Adrenal gland (tissue), 12 donors: Measurements from ENCODE around the gene SNCG. TPM values are rescaled to one million over a fixed set of nuclear protein-coding genes. Genes with fewer than 3 reads are reported as not detected.

Source experiments
- DNase-seq, 7 donors: peaks; one replicate each; pipeline ENCODE4 v3.0.0-alpha.2; 2019 to 2020
- H3K27ac ChIP-seq, 5 donors: fragments of 200-600 bp; sonication (generic) in 4 of 5; 1 replicate in 3 of 5; 2 replicates in 2 of 5; pipeline versions ENCODE4 v1.5.1 to v1.8.0; 2016 to 2020; ENCODE audit warnings: mild to moderate bottlenecking in 1 of 5
- H3K27me3 ChIP-seq: fragments of 200-600 bp; 2 replicates; pipeline ENCODE4 v1.8.0; 2021
- H3K36me3 ChIP-seq, 2 donors: fragments of 200-600 bp; replicated peaks in 1 of 2; 1 replicate in 1 of 2; 2 replicates in 1 of 2; pipeline versions ENCODE4 v1.5.1 to v1.8.0; 2018 to 2022
- H3K4me1 ChIP-seq, 2 donors: fragments of 200-600 bp; replicated peaks in 1 of 2; 1 replicate in 1 of 2; 2 replicates in 1 of 2; pipeline versions ENCODE4 v1.5.1 to v1.8.0; 2018 to 2021
- H3K4me3 ChIP-seq, 4 donors: fragments of 200-600 bp; sonication (generic) in 3 of 4; one replicate each; pipeline ENCODE4 v1.5.1; 2016 to 2018
- H3K9me3 ChIP-seq, 3 donors: fragments of 200-600 bp; sonication (generic) in 1 of 3; replicated peaks in 1 of 3; 1 replicate in 2 of 3; 2 replicates in 1 of 3; pipeline versions ENCODE4 v1.5.1 to v1.8.0; 2016 to 2021
- POLR2A ChIP-seq, 2 donors: fragments of 450-650 bp; IDR thresholded peaks; one replicate each; pipeline ENCODE4 v1.6.1; 2017; ENCODE audit warnings: antibody characterized with exemption in 2 of 2, mild to moderate bottlenecking in 2 of 2, moderate library complexity in 1 of 2
- WGBS, 4 donors: extraction: QIAGEN DNeasy Blood & Tissue Kit in 2 of 4; methylation state at CpG; one replicate each; pipeline versions ENCODE4 v1.1.5 to v1.1.7; 2013 to 2017; 5-methylcytosine and 5-hydroxymethylcytosine counted together
- intact Hi-C, 2 donors: fragments of 100-400 bp; cut with DNase I; formaldehyde crosslinking; loops; one replicate each; pipeline versions ENCODE4 v1.14.1 to v1.15.0; 2022 to 2023
- polyA plus RNA-seq, 3 donors: library from polyadenylated mRNA; stranded (reverse); fragments of 200-250 nt in 2 of 3; fragments of 350-450 nt in 1 of 3; fragmentation: Illumina TruSeq in 1 of 3; extraction: RNeasy Lipid Tissue Mini Kit (QIAGEN cat#74804) in 1 of 3; gene quantifications; one replicate each; pipeline ENCODE4 v1.2.3, GENCODE V29; 2013 to 2014
- total RNA-seq, 9 donors: library from RNA; depleted of rRNA in 4 of 9; stranded (reverse); fragments of >200 nt in 4 of 9; fragments of 120-200 nt in 1 of 9; fragmentation: NEBNext Ultra II Directional in 1 of 9; extraction: Animal tissue kit (Norgen Biotek cat#: 25700) in 1 of 9; gene quantifications; one replicate each; pipeline versions ENCODE4 v1.1.0 to v1.2.4, GENCODE V29; 2013 to 2023
- TF ChIP-seq, protein P1 (sequence below), 6 experiments: fragments of 450-650 bp in 4 of 6; fragments of 200-600 bp in 2 of 6; sonication (generic) in 1 of 6; IDR thresholded peaks; 1 replicate in 5 of 6; 2 replicates in 1 of 6; pipeline versions ENCODE4 v1.5.1 to v1.8.0; 2016 to 2021; ENCODE audit warnings: antibody characterized with exemption in 6 of 6, mild to moderate bottlenecking in 2 of 6, moderate library complexity in 1 of 6
- donor health status: healthy with polysubstance abuse.
- donor health status: Bipolar disorder and iron deficiency.
- donor health status: DM: yes; HTN: yes; CAD: no.
- donor health status: DM: no; HTN: no; CAD: no.
- donor health status: DM: no; HTN: no; CAD: no.
- donor health status: DM: yes; HTN: yes; CAD: no.

Gene SNCG
- total and polyA plus RNA-seq, 12 donors = 176 to 1,580 (median 448) TPM

DNA sequence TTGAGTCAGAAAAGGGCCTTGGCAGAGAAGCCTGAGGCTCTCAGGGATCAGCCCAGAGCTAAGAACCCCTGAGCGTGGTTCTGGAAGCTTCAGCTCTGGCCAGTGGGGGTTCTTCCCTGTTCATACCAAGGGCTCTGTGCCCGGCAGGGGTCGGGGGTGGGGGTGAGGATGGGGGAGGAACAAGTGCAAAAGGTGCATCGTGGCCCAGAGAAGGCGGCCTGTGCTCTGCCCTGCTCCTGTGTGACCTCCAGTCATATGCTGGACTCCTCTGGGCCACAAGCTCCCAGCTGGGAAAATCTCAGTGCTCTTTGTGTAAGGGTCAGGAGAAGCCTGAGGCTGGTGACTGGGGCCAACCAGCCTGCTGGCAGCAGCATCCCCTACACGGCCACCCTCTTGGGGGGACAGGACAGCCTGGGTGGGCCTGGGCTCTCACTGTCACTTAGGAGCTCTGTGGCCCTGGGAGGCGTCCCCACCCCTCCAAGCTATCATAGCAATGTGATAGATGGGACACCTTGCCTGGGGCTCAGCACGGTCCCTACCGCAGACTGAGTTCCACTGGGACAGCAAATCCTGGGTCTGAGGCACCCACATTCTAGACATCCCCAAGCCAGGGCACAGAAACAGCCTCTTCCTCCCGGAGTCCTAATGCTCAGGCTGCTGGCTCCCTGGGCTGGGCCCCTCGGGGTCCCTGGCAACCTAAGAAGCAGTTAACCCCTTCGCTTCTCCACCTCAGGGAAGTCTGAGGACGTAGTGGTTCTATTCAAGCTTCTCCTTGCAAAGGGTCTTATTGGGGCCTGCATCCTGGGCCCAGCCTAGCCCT is 3.5 kb upstream of the SNCG start:
- H3K4me3 ChIP-seq = peak overlapping the region in 1 of 4 donors; percentile 14
- H3K9me3 ChIP-seq = no peaks in the 10 kb centered on the region
- peaks cover 43 to 50% of the 10 kb centered on the region in 2 donors for H3K4me1 ChIP-seq
- no peak for DNase-seq
- H3K27ac ChIP-seq = peak overlapping the region; percentile 89 to 94 (median 92)
- WGBS, 4 donors = 41 to 57% (median 44%) methylated on average over 11 to 13 of the region's 13 CpGs; no CpG with 5 or more reads in 1 of the 4 donors
- TF ChIP-seq, protein P1, sequence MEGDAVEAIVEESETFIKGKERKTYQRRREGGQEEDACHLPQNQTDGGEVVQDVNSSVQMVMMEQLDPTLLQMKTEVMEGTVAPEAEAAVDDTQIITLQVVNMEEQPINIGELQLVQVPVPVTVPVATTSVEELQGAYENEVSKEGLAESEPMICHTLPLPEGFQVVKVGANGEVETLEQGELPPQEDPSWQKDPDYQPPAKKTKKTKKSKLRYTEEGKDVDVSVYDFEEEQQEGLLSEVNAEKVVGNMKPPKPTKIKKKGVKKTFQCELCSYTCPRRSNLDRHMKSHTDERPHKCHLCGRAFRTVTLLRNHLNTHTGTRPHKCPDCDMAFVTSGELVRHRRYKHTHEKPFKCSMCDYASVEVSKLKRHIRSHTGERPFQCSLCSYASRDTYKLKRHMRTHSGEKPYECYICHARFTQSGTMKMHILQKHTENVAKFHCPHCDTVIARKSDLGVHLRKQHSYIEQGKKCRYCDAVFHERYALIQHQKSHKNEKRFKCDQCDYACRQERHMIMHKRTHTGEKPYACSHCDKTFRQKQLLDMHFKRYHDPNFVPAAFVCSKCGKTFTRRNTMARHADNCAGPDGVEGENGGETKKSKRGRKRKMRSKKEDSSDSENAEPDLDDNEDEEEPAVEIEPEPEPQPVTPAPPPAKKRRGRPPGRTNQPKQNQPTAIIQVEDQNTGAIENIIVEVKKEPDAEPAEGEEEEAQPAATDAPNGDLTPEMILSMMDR (IDR thresholded peaks at IDR 0.05) = no peak
- no peak for TF ChIP-seq POLR2A (IDR thresholded peaks at IDR 0.05)
- no peaks in the 10 kb centered on the region for H3K36me3 ChIP-seq
- no peaks in the 10 kb centered on the region for H3K27me3 ChIP-seq
- intact Hi-C loops = no loop called here

DNA sequence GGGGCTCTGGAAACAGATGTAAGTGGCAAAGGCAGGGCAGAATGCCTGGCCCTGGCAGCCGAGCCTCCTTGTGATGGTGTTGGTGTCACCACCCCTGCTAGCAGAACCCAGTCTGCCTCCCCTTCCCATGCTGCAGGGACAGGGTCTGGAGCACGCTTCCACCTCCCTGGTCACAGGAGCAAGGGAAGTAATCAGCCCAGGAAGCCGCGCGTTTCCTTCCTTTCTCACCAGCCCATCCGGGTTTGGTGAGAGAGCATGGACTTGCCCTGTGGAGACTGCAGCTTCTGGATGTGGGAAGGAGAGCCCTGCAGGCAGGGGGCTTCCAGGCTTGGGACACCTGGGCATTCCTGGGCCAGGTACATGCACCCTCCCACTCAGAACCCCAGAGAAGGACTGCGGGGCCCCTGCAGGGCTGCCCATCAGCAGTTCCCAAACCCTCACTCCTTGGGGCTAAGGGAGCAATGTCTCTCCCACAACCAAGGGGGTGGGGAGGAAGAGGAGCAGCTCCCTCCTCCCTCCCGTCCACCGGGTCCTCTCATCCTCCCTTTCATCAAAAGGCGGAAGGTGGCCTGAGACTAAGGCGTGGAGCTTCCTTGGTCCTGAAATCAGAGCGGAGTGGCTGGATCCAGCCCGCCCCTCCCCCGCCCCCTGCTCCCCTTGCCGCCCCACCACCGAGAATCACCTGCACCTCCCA is 2.8 kb upstream of the SNCG start:
- 68 to 88% (median 71%) methylated on average over 3 to 16 of the region's 16 CpGs for WGBS, 4 donors
- Histone ChIP-seq H3K9me3 (no peaks in the 10 kb centered on the region), H3K36me3 (no peaks in the 10 kb centered on the region), H3K4me3 (peak overlapping the region in 1 of 4 donors; percentile 27), H3K27me3 (no peaks in the 10 kb centered on the region), H3K27ac (peak overlapping the region in 4 of 5 donors; percentile 89 to 94 (median 92)), H3K4me1 (peaks cover 49 to 58% of the 10 kb centered on the region in 2 donors)
- TF ChIP-seq, protein P1 (IDR thresholded peaks at IDR 0.05) = no peak
- no peak for TF ChIP-seq POLR2A (IDR thresholded peaks at IDR 0.05)
- DNase-seq = peak in 4 of 7 donors; percentile 27 to 64 (median 38)
- intact Hi-C loops = no loop called here

DNA sequence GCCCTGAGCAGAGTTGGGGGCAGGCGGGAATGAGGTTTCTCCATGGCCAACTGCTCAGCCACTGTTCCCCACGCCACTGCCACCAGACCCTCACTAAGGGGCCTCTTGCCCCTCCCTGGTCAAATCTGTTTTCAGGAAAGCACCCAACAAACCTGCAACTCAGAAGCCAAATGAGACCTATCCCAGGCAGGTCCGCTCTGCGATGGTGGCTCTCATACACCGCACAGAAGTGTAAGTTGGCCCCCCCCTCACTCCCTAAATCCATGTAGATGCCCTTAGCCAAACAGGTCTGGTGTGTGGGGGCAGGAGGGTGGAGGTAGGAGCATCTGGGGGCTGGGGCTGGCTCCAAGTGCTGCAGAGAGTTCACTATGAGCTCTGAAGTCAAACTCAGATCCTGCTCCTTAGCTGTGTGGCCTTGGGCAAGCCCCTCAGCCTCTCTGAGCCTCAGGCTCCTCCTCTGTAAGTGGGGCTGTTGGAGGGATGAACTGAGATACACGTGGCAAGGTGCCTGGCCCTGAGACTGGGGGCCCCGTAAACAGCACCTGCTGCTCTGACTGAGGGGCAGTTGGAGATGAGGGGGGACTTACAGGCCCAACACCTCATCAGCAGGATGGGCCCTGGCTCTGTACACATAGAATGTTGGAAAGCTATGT is 2.1 kb upstream of the SNCG start:
- no peaks in the 10 kb centered on the region for H3K9me3 ChIP-seq
- H3K36me3 ChIP-seq = no peaks in the 10 kb centered on the region
- peaks cover 52 to 64% of the 10 kb centered on the region in 2 donors for H3K4me1 ChIP-seq
- intact Hi-C loops = no loop called here
- peak in 1 of 7 donors; percentile 11 for DNase-seq
- WGBS, 4 donors = 63 to 87% (median 74%) methylated on average over 3 to 7 of the region's 7 CpGs
- H3K27ac ChIP-seq = peak overlapping the region in 3 of 5 donors; percentile 92 to 94 (median 93)
- TF ChIP-seq, protein P1 (IDR thresholded peaks at IDR 0.05) = no peak
- no peak for TF ChIP-seq POLR2A (IDR thresholded peaks at IDR 0.05)
- peak overlapping the region in 1 of 4 donors; percentile 27 for H3K4me3 ChIP-seq
- no peaks in the 10 kb centered on the region for H3K27me3 ChIP-seq
